ENCODE data around the gene LRRC72. TPM values are rescaled to one million over a fixed set of nuclear protein-coding genes. Genes with fewer than 3 reads are reported as not detected.

LRRC72 gene
- total and polyA plus RNA-seq, 2 experiments from 2014 or later = not detected

- TF ChIP-seq, protein P1, sequence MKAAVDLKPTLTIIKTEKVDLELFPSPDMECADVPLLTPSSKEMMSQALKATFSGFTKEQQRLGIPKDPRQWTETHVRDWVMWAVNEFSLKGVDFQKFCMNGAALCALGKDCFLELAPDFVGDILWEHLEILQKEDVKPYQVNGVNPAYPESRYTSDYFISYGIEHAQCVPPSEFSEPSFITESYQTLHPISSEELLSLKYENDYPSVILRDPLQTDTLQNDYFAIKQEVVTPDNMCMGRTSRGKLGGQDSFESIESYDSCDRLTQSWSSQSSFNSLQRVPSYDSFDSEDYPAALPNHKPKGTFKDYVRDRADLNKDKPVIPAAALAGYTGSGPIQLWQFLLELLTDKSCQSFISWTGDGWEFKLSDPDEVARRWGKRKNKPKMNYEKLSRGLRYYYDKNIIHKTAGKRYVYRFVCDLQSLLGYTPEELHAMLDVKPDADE (IDR thresholded peaks at IDR 0.05) = no peak
- no peak for TF ChIP-seq ZNF114 (CRISPR knock-in tag; IDR thresholded peaks at IDR 0.05)
- TF ChIP-seq EZH2 (IDR thresholded peaks at IDR 0.05; ENCODE audit: low read depth, unreplicated experiment) = no peak
- no peak for TF ChIP-seq STAT1 (IDR thresholded peaks at IDR 0.05; ENCODE audit: unreplicated experiment)
- no peak for TF ChIP-seq NANOG (IDR thresholded peaks at IDR 0.05; ENCODE audit: borderline replicate concordance)
- no peak for TF ChIP-seq EZH2phosphoT487 (IDR thresholded peaks at IDR 0.05; ENCODE audit: unreplicated experiment)
- no peak for TF ChIP-seq JUNB (IDR thresholded peaks at IDR 0.05; ENCODE audit: unreplicated experiment)
These were observed 5.1 kb downstream of the LRRC72 start (continued) for GRCh38 chr7:16531707-16532106.

- Mint-ChIP-seq H3K27ac (no peak overlapping the region), H3K27me3 (ENCODE audit: insufficient read depth, low read depth, poor library complexity) (peaks cover 3% of the 10 kb centered on the region), H3K36me3 (ENCODE audit: low read depth) (no peaks in the 10 kb centered on the region), H3K4me3 (no peak overlapping the region), H3K4me1 (peaks cover 6% of the 10 kb centered on the region), H3K9me3 (no peaks in the 10 kb centered on the region)
- Histone ChIP-seq H3K4me1 (ENCODE audit: insufficient read depth) (no peaks in the 10 kb centered on the region), H3K27ac (ENCODE audit: low read depth) (no peak overlapping the region), H3K36me3 (ENCODE audit: insufficient read depth) (no peaks in the 10 kb centered on the region), H3K79me2 (replicated peaks; ENCODE audit: insufficient read depth) (no peaks in the 10 kb centered on the region), H3K4me2 (no peak overlapping the region), H3K9me2 (ENCODE audit: insufficient read depth) (no peaks in the 10 kb centered on the region), H2AFZ (no peak overlapping the region), H3K4me3 (no peak overlapping the region), H4K20me1 (replicated peaks; ENCODE audit: insufficient read depth) (no peaks in the 10 kb centered on the region), H3K27me3 (ENCODE audit: insufficient read depth) (no peaks in the 10 kb centered on the region), H3F3A (replicated peaks; ENCODE audit: low read depth) (no peaks in the 10 kb centered on the region)
- ATAC-seq (no peak), DNase-seq (ENCODE audit: low spot score) (no peak)
- no peak for TF ChIP-seq NANOG (IDR thresholded peaks at IDR 0.05; ENCODE audit: borderline replicate concordance)
- TF ChIP-seq JUNB (IDR thresholded peaks at IDR 0.05; ENCODE audit: unreplicated experiment) = no peak
- no peak for TF ChIP-seq POLR2AphosphoS5 (IDR thresholded peaks at IDR 0.05; ENCODE audit: low read depth)
- TF ChIP-seq EZH2phosphoT487 (IDR thresholded peaks at IDR 0.05; ENCODE audit: unreplicated experiment) = no peak
- TF ChIP-seq, protein P1 (IDR thresholded peaks at IDR 0.05) = no peak
- no peak for TF ChIP-seq CREB1 (CRISPR knock-in tag; IDR thresholded peaks at IDR 0.05; ENCODE audit: low read depth)
- TF ChIP-seq ZNF462 (CRISPR knock-in tag; IDR thresholded peaks at IDR 0.05) = no peak
- no peak for TF ChIP-seq CTCF (conservative IDR thresholded peaks at IDR 0.05; ENCODE audit: low read depth in 2 of 2)
These were observed 5.6 kb downstream of the LRRC72 start for GRCh38 chr7:16532272-16532671.
